Activated naive CD4-positive, alpha-beta T cell treated with anti-CD3 and anti-CD28 coated beads for 36 hours (primary cell): ENCODE results near the gene SFXN2. TPM values are rescaled to one million over a fixed set of nuclear protein-coding genes. Genes with fewer than 3 reads are reported as not detected.

ENCODE experiments used
- CTCF ChIA-PET: fragments of 350-600 bp; sonication (Branson Sonifier 250); formaldehyde crosslinking; loops from one replicate; lab custom pipeline; 2021; ENCODE audit warnings: antibody characterized with exemption; lab: Charles Lee
- DNase-seq: peaks from one replicate; pipeline ENCODE4 v3.0.0-alpha.2; 2020
- H3K27ac Mint-ChIP-seq: one replicate; pipeline ENCODE4 v1.8.0; 2021; ENCODE audit warnings: mild to moderate bottlenecking, mixed read lengths
- H3K27me3 Mint-ChIP-seq: one replicate; pipeline ENCODE4 v1.8.0; 2021; ENCODE audit warnings: low read depth, mixed read lengths
- H3K36me3 Mint-ChIP-seq: one replicate; pipeline ENCODE4 v1.8.0; 2021; ENCODE audit warnings: low read depth, mixed read lengths
- H3K4me1 Mint-ChIP-seq: one replicate; pipeline ENCODE4 v1.8.0; 2021; ENCODE audit warnings: low read depth, mixed read lengths
- H3K4me3 Mint-ChIP-seq: one replicate; pipeline ENCODE4 v1.8.0; 2021; ENCODE audit warnings: mild to moderate bottlenecking, moderate library complexity, mixed read lengths
- H3K9me3 Mint-ChIP-seq: one replicate; pipeline ENCODE4 v1.8.0; 2021; ENCODE audit warnings: mixed read lengths
- intact Hi-C: fragments of 100-400 bp; cut with micrococcal nuclease; formaldehyde crosslinking; loops from one replicate; pipeline ENCODE4 v1.15.1; 2023
- total RNA-seq, 2 experiments: library from RNA; stranded (reverse); gene quantifications; one replicate each; pipeline ENCODE4 v1.2.3, GENCODE V29; 2021

Gene SFXN2
- total RNA-seq, 2 experiments from 2014 or later: 8.7 to 9.4 TPM

- CTCF ChIA-PET: interaction anchor here (1.3 kb wide), 1 partner anchor 9 kb away, joined by 7 read pairs; no protein-coding TSS in a partner anchor
- Mint-ChIP-seq H3K27me3 (no peaks in the 10 kb centered on the region), H3K9me3 (no peaks in the 10 kb centered on the region), H3K36me3 (peaks cover 10% of the 10 kb centered on the region), H3K4me1 (peaks cover 32% of the 10 kb centered on the region), H3K27ac (no peak overlapping the region), H3K4me3 (no peak overlapping the region)
- intact Hi-C loops: no loop called here
- no peak for DNase-seq
Measured at GRCh38 chr10:102761981-102762380, 47.5 kb downstream of the SFXN2 start.

- Mint-ChIP-seq H3K27ac (no peak overlapping the region), H3K4me3 (no peak overlapping the region), H3K27me3 (no peaks in the 10 kb centered on the region), H3K4me1 (peaks cover 34% of the 10 kb centered on the region), H3K9me3 (no peaks in the 10 kb centered on the region), H3K36me3 (peaks cover 10% of the 10 kb centered on the region)
- DNase-seq: no peak
- CTCF ChIA-PET: interaction anchor here (1.3 to 1.7 kb wide), 2 partner anchors 9 to 11 kb away, joined by 6 to 7 read pairs; no protein-coding TSS in a partner anchor
- intact Hi-C loops: no loop called here
Measured at GRCh38 chr10:102762401-102763015, 48.1 kb downstream of the SFXN2 start.

DNA sequence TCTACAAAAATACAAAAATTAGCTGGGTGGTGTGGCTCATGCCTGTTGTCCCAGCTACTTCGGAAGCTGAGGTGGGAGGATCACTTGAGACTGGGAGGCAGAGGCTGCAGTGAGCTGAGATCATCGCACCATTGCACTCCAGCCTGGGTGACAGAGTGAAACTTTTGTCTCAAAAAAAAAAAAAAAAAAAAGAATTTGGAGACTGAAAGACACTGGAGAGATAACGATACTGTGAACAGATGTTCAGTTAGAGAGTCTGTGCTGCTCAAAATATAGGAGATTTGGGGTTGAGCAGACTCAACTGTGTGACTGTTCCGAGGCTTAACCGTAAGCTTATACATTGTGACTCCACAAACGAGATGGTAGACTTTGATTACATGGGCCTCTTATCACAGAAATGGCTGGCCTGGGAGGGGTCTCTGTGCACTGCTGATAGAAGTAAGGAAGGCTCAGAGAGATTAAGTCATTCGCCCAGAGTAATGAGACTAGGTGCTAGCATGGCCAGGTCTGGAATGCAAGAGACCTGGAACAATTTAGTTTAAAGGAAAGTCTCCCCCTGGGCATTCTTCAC lies 48.7 kb downstream of the SFXN2 start:
- CTCF ChIA-PET: interaction anchor here (1.7 kb wide), 1 partner anchor 11 kb away, joined by 6 read pairs; no protein-coding TSS in a partner anchor
- Mint-ChIP-seq H3K27ac (no peak overlapping the region), H3K4me3 (no peak overlapping the region), H3K27me3 (no peaks in the 10 kb centered on the region), H3K36me3 (peaks cover 10% of the 10 kb centered on the region), H3K4me1 (peaks cover 38% of the 10 kb centered on the region), H3K9me3 (no peaks in the 10 kb centered on the region)
- DNase-seq: no peak
- intact Hi-C loops: no loop called here

- intact Hi-C loops: no loop called here
- Mint-ChIP-seq H3K4me1 (peaks cover 34% of the 10 kb centered on the region), H3K9me3 (no peaks in the 10 kb centered on the region), H3K36me3 (peaks cover 10% of the 10 kb centered on the region), H3K27ac (no peak overlapping the region), H3K27me3 (no peaks in the 10 kb centered on the region), H3K4me3 (no peak overlapping the region)
- CTCF ChIA-PET: interaction anchor here (0.9 to 1.7 kb wide), 3 partner anchors 13 to 55 kb away, joined by 3 to 6 read pairs (median 5); no protein-coding TSS in a partner anchor
- no peak for DNase-seq
Measured at GRCh38 chr10:102764470-102765161, 50.2 kb downstream of the SFXN2 start.

- no peak for DNase-seq
- intact Hi-C loops: no loop called here
- no peaks in the 10 kb centered on the region for H3K9me3 Mint-ChIP-seq
- H3K36me3 Mint-ChIP-seq: peaks cover 8% of the 10 kb centered on the region
- H3K4me3 Mint-ChIP-seq: no peak overlapping the region
- peaks cover 38% of the 10 kb centered on the region for H3K4me1 Mint-ChIP-seq
- no peaks in the 10 kb centered on the region for H3K27me3 Mint-ChIP-seq
- no peak overlapping the region for H3K27ac Mint-ChIP-seq
- CTCF ChIA-PET: no interaction called here
Measured at GRCh38 chr10:102765336-102765735, 50.9 kb downstream of the SFXN2 start.

GRCh38 chr10:102767428-102768160 lies 53.2 kb downstream of the SFXN2 start:
- CTCF ChIA-PET: interaction anchor here (1.3 kb wide), 1 partner anchor 15 kb away, joined by 4 read pairs; no protein-coding TSS in a partner anchor
- intact Hi-C loops: no loop called here
- no peak for DNase-seq
- H3K4me1 Mint-ChIP-seq: peaks cover 48% of the 10 kb centered on the region
- H3K4me3 Mint-ChIP-seq: no peak overlapping the region
- H3K36me3 Mint-ChIP-seq: peaks cover 8% of the 10 kb centered on the region
- H3K9me3 Mint-ChIP-seq: no peaks in the 10 kb centered on the region
- H3K27me3 Mint-ChIP-seq: no peaks in the 10 kb centered on the region
- H3K27ac Mint-ChIP-seq: no peak overlapping the region

- CTCF ChIA-PET: no interaction called here
- Mint-ChIP-seq H3K36me3 (peaks cover under 1% of the 10 kb centered on the region), H3K4me1 (peaks cover 57% of the 10 kb centered on the region), H3K9me3 (no peaks in the 10 kb centered on the region), H3K4me3 (no peak overlapping the region), H3K27me3 (no peaks in the 10 kb centered on the region), H3K27ac (no peak overlapping the region)
- no peak for DNase-seq
- intact Hi-C loops: no loop called here
Measured at GRCh38 chr10:102769375-102770107, 55.1 kb downstream of the SFXN2 start.

GRCh38 chr10:102770108-102770482 lies 55.7 kb downstream of the SFXN2 start:
- Mint-ChIP-seq H3K27me3 (no peaks in the 10 kb centered on the region), H3K9me3 (no peaks in the 10 kb centered on the region), H3K27ac (no peak overlapping the region), H3K4me3 (no peak overlapping the region), H3K4me1 (peaks cover 61% of the 10 kb centered on the region), H3K36me3 (no peaks in the 10 kb centered on the region)
- intact Hi-C loops: no loop called here
- no peak for DNase-seq
- CTCF ChIA-PET: interaction anchor here (0.8 to 1.0 kb wide), 2 partner anchors 18 to 19 kb away, joined by 3 read pairs; no protein-coding TSS in a partner anchor

GRCh38 chr10:102770792-102771191 lies 56.4 kb downstream of the SFXN2 start:
- CTCF ChIA-PET: interaction anchor here (0.8 to 1.0 kb wide), 2 partner anchors 19 kb away, joined by 3 read pairs; no protein-coding TSS in a partner anchor
- Mint-ChIP-seq H3K9me3 (no peaks in the 10 kb centered on the region), H3K27ac (no peak overlapping the region), H3K27me3 (no peaks in the 10 kb centered on the region), H3K4me3 (no peak overlapping the region), H3K4me1 (peaks cover 68% of the 10 kb centered on the region), H3K36me3 (peaks cover 2% of the 10 kb centered on the region)
- no peak for DNase-seq
- intact Hi-C loops: no loop called here

- DNase-seq: no peak
- Mint-ChIP-seq H3K27ac (no peak overlapping the region), H3K4me1 (peaks cover 77% of the 10 kb centered on the region), H3K36me3 (peaks cover 2% of the 10 kb centered on the region), H3K27me3 (no peaks in the 10 kb centered on the region), H3K4me3 (no peak overlapping the region), H3K9me3 (no peaks in the 10 kb centered on the region)
- CTCF ChIA-PET: interaction anchor here (0.7 kb wide), 1 partner anchor 13 kb away, joined by 6 read pairs; no protein-coding TSS in a partner anchor
- intact Hi-C loops: loop anchor here (1.0 kb wide), 1 partner anchor 30 kb away; no protein-coding TSS in a partner anchor
Measured at GRCh38 chr10:102773320-102773719, 58.9 kb downstream of the SFXN2 start.

GRCh38 chr10:102773986-102774385 lies 59.5 kb downstream of the SFXN2 start:
- Mint-ChIP-seq H3K9me3 (no peaks in the 10 kb centered on the region), H3K4me3 (no peak overlapping the region), H3K36me3 (peaks cover 2% of the 10 kb centered on the region), H3K27ac (no peak overlapping the region), H3K4me1 (peaks cover 79% of the 10 kb centered on the region), H3K27me3 (no peaks in the 10 kb centered on the region)
- intact Hi-C loops: loop anchor here (1.0 kb wide), 1 partner anchor 29 kb away; no protein-coding TSS in a partner anchor
- CTCF ChIA-PET: no interaction called here
- peak; percentile 46 for DNase-seq
